Keratinocyte (primary cell): ENCODE data around the gene CPA3. TPM values are rescaled to one million over a fixed set of nuclear protein-coding genes. Genes with fewer than 3 reads are reported as not detected.

ENCODE experiments used
- DNase-seq: peaks from one replicate; pipeline ENCODE4 v3.0.0-alpha.2; 2011; ENCODE audit warnings: low read depth, missing footprints, low spot score
- FAIRE-seq: peaks from 2 replicates; lab custom pipeline; 2011; peaks lifted over from hg19 to GRCh38; lab: Jason Lieb, UNC
- H2AFZ ChIP-seq: 2 replicates; pipeline ENCODE4 v1.6.0; 2012; ENCODE audit warnings: low read length, control low read depth, inconsistent platforms; ENCODE audit not compliant: control insufficient read depth
- H3K27ac ChIP-seq: 2 replicates; pipeline ENCODE4 v1.5.1; 2011; ENCODE audit warnings: low read length; ENCODE audit not compliant: control insufficient read depth, insufficient read depth
- H3K27me3 ChIP-seq: 3 replicates; pipeline ENCODE4 v1.6.0; 2011; ENCODE audit warnings: low read length; ENCODE audit not compliant: control insufficient read depth, insufficient read depth; ENCODE audit errors: extremely low read depth
- H3K36me3 ChIP-seq, 2 experiments: 2 replicates in 1 of 2; 3 replicates in 1 of 2; pipeline ENCODE4 v1.5.1; 2011; ENCODE audit warnings: low read length in 2 of 2, mild to moderate bottlenecking in 1 of 2; ENCODE audit not compliant: control insufficient read depth in 2 of 2, insufficient read depth in 2 of 2; ENCODE audit errors: extremely low read depth in 1 of 2
- H3K4me1 ChIP-seq: 3 replicates; pipeline ENCODE4 v1.5.1; 2011; ENCODE audit warnings: low read length; ENCODE audit not compliant: control insufficient read depth, insufficient read depth; ENCODE audit errors: extremely low read depth
- H3K4me2 ChIP-seq: 3 replicates; pipeline ENCODE4 v1.6.0; 2011; ENCODE audit warnings: low read depth, low read length; ENCODE audit not compliant: control insufficient read depth, insufficient read depth; ENCODE audit errors: extremely low read depth
- H3K4me3 ChIP-seq, 3 experiments: fragments of 200-600 bp in 1 of 3; sonication (generic) in 1 of 3; 2 replicates in 2 of 3; 3 replicates in 1 of 3; pipeline ENCODE4 v1.5.1; 2011 to 2016; ENCODE audit warnings: low read length in 3 of 3, mild to moderate bottlenecking in 3 of 3, control low read depth in 2 of 3, inconsistent platforms in 1 of 3, low read depth in 1 of 3, mixed read lengths in 1 of 3, mixed run types in 1 of 3, moderate library complexity in 1 of 3; ENCODE audit not compliant: control insufficient read depth in 2 of 3, insufficient read depth in 2 of 3; ENCODE audit errors: extremely low read depth in 1 of 3
- H3K79me2 ChIP-seq: 2 replicates; pipeline ENCODE4 v1.6.0; 2012; ENCODE audit warnings: low read length; ENCODE audit not compliant: control insufficient read depth, insufficient read depth
- H3K9ac ChIP-seq: 3 replicates; pipeline ENCODE4 v1.6.0; 2011; ENCODE audit warnings: low read length; ENCODE audit not compliant: control insufficient read depth, insufficient read depth; ENCODE audit errors: extremely low read depth
- H3K9me1 ChIP-seq: 3 replicates; pipeline ENCODE4 v1.6.0; 2011; ENCODE audit warnings: low read length; ENCODE audit not compliant: control insufficient read depth, insufficient read depth; ENCODE audit errors: extremely low read depth
- H3K9me3 ChIP-seq: 2 replicates; pipeline ENCODE4 v1.5.1; 2012; ENCODE audit warnings: low read depth, low read length; ENCODE audit not compliant: control insufficient read depth
- H4K20me1 ChIP-seq: 3 replicates; pipeline ENCODE4 v1.6.0; 2011; ENCODE audit warnings: low read length; ENCODE audit not compliant: control insufficient read depth, insufficient read depth; ENCODE audit errors: extremely low read depth
- EZH2 ChIP-seq: IDR thresholded peaks from one replicate; pipeline ENCODE4 v1.6.1; 2012; ENCODE audit warnings: inconsistent platforms, mild to moderate bottlenecking, low read length, moderate library complexity
- dilution Hi-C: fragments of 300-500 bp; cut with MboI; formaldehyde crosslinking; loops from one replicate; pipeline ENCODE4 v1.7.0; 2020; ENCODE audit warnings: low sequenced_read_pairs; ENCODE audit not compliant: extremely low pct_ligation_motif_present
- polyA plus RNA-seq, 5 experiments: library from polyadenylated mRNA; depleted of rRNA in 3 of 5; stranded (reverse) in 3 of 5; stranded (forward) in 1 of 5; unstranded in 1 of 5; fragments of >200 nt; gene quantifications; 1 replicate in 1 of 5; 2 replicates in 3 of 5; 3 replicates in 1 of 5; pipeline versions ENCODE4 v1.2.1 to v1.2.3, GENCODE V29; 2011 to 2012; ENCODE audit warnings: missing spikeins in 2 of 5, low read depth in 1 of 5, low replicate concordance in 1 of 5
- TF ChIP-seq, protein P1 (sequence below), 3 experiments: IDR thresholded peaks in 1 of 3; conservative IDR thresholded peaks in 1 of 3; optimal IDR thresholded peaks in 1 of 3; 2 replicates in 2 of 3; 3 replicates in 1 of 3; pipeline versions ENCODE3 to v1.5.1; 2011; ENCODE audit warnings: low read length in 3 of 3, mild to moderate bottlenecking in 3 of 3, moderate library complexity in 2 of 3, control low read depth in 1 of 3, inconsistent platforms in 1 of 3; ENCODE audit not compliant: insufficient read depth in 2 of 3; ENCODE audit errors: extremely low read depth in 1 of 3

Gene CPA3
- polyA plus RNA-seq, 1 donor (not counting 4 experiments of a cell fraction or from before 2014, with no cell fraction given) = not detected

- Histone ChIP-seq H3K4me2 (no peak overlapping the region), H3K36me3 (no peaks in the 10 kb centered on the region), H3K9ac (no peak overlapping the region), H2AFZ (no peak overlapping the region), H3K9me1 (no peaks in the 10 kb centered on the region), H3K27me3 (no peaks in the 10 kb centered on the region), H3K27ac (no peak overlapping the region), H4K20me1 (no peaks in the 10 kb centered on the region), H3K4me1 (no peaks in the 10 kb centered on the region), H3K79me2 (no peaks in the 10 kb centered on the region), H3K4me3 (no peak overlapping the region), H3K9me3 (no peaks in the 10 kb centered on the region)
- DNase-seq = no peak
- no peak for FAIRE-seq
- TF ChIP-seq, protein P1, sequence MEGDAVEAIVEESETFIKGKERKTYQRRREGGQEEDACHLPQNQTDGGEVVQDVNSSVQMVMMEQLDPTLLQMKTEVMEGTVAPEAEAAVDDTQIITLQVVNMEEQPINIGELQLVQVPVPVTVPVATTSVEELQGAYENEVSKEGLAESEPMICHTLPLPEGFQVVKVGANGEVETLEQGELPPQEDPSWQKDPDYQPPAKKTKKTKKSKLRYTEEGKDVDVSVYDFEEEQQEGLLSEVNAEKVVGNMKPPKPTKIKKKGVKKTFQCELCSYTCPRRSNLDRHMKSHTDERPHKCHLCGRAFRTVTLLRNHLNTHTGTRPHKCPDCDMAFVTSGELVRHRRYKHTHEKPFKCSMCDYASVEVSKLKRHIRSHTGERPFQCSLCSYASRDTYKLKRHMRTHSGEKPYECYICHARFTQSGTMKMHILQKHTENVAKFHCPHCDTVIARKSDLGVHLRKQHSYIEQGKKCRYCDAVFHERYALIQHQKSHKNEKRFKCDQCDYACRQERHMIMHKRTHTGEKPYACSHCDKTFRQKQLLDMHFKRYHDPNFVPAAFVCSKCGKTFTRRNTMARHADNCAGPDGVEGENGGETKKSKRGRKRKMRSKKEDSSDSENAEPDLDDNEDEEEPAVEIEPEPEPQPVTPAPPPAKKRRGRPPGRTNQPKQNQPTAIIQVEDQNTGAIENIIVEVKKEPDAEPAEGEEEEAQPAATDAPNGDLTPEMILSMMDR (optimal IDR thresholded peaks at IDR 0.05 in 1 of 3, IDR thresholded peaks at IDR 0.05 in 1 of 3, conservative IDR thresholded peaks at IDR 0.05 in 1 of 3; ENCODE audit: extremely low read depth in 1 of 3, insufficient read depth in 2 of 3, low read length in 3 of 3) = no peak
- TF ChIP-seq EZH2 = no peak
- dilution Hi-C loops = no loop called here
Measured at GRCh38 chr3:148866261-148866660, 1.2 kb downstream of the CPA3 start.

DNA sequence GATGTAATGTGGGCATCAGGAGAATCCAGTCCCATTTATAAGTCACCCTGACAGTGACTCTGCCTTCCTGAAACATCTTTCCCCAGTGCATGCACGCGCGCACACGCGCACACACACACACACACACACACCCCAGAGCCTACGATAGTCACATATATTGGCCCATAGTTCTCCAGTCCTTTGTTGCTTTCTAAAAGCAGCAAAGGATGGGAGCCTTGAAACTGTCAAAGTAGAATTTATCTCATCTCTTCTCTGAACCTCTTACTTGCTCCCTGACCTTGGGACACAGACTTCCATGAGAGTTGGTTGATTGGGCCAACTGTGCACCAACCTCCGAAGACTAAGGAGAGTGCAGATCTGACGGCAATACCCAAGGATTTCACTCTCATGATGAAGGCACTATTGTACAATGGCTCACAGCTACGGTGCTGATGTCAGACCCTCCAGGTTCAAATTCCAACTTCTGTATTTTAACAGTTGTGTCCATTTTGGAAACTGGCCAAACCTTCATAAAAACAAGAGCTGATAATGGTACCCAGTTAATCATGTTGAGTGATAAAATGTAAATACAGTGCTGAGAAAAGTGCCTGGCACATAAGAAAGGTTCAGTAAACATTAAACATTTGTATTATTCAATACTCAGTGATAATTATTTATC, 8.3 kb downstream of the CPA3 start:
- no peak overlapping the region for H3K9ac ChIP-seq
- no peaks in the 10 kb centered on the region for H3K9me1 ChIP-seq
- dilution Hi-C loops = no loop called here
- no peaks in the 10 kb centered on the region for H3K9me3 ChIP-seq
- H2AFZ ChIP-seq = no peak overlapping the region
- FAIRE-seq (no peak), DNase-seq (no peak)
- TF ChIP-seq, protein P1 (optimal IDR thresholded peaks at IDR 0.05 in 1 of 3, IDR thresholded peaks at IDR 0.05 in 1 of 3, conservative IDR thresholded peaks at IDR 0.05 in 1 of 3; ENCODE audit: extremely low read depth in 1 of 3, insufficient read depth in 2 of 3, low read length in 3 of 3) = no peak
- no peak for TF ChIP-seq EZH2
- no peaks in the 10 kb centered on the region for H4K20me1 ChIP-seq
- H3K4me3 ChIP-seq = no peak overlapping the region
- no peaks in the 10 kb centered on the region for H3K36me3 ChIP-seq
- no peaks in the 10 kb centered on the region for H3K79me2 ChIP-seq
- no peaks in the 10 kb centered on the region for H3K4me1 ChIP-seq
- no peaks in the 10 kb centered on the region for H3K27me3 ChIP-seq
- H3K27ac ChIP-seq = no peak overlapping the region
- H3K4me2 ChIP-seq = no peak overlapping the region
